Tibial artery (tissue), 4 donors: ENCODE results near the gene OGG1.

Experiments
- DNase-seq, 2 donors: peaks; one replicate each; pipeline ENCODE4 v3.0.0-alpha.2; 2019
- H3K27ac ChIP-seq, 2 donors: fragments of 200-600 bp; sonication (generic) in 1 of 2; 1 replicate in 1 of 2; 2 replicates in 1 of 2; pipeline ENCODE4 v1.5.1; 2018 to 2019; ENCODE audit warnings: mild to moderate bottlenecking in 1 of 2
- H3K27me3 ChIP-seq, 2 donors: fragments of 200-600 bp; sonication (generic) in 1 of 2; one replicate each; pipeline versions ENCODE4 v1.5.1 to v1.6.0; 2016 to 2019
- H3K36me3 ChIP-seq, 3 donors: fragments of 200-600 bp; sonication (generic) in 2 of 3; one replicate each; pipeline ENCODE4 v1.5.1; 2016 to 2019; ENCODE audit warnings: mild to moderate bottlenecking in 2 of 3
- H3K4me1 ChIP-seq, 4 donors: fragments of 200-600 bp; sonication (generic) in 2 of 4; 1 replicate in 3 of 4; 2 replicates in 1 of 4; pipeline ENCODE4 v1.5.1; 2016 to 2019
- H3K4me3 ChIP-seq, 2 donors: fragments of 200-600 bp; sonication (generic) in 1 of 2; 1 replicate in 1 of 2; 2 replicates in 1 of 2; pipeline ENCODE4 v1.5.1; 2018 to 2019; ENCODE audit warnings: mild to moderate bottlenecking in 2 of 2
- H3K9me3 ChIP-seq, 3 donors: fragments of 200-600 bp; sonication (generic) in 1 of 3; one replicate each; pipeline ENCODE4 v1.5.1; 2016 to 2019
- intact Hi-C: fragments of 100-400 bp; cut with DNase I; formaldehyde crosslinking; loops from one replicate; pipeline ENCODE4 v1.15.0; 2023; ENCODE audit warnings: low total_unique reads
- TF ChIP-seq, protein P1 (sequence below), 2 experiments: fragments of 200-600 bp in 1 of 2; fragments of 450-650 bp in 1 of 2; IDR thresholded peaks; one replicate each; pipeline ENCODE4 v1.5.1; 2017 to 2019; ENCODE audit warnings: antibody characterized with exemption in 2 of 2, mild to moderate bottlenecking in 1 of 2, moderate library complexity in 1 of 2

Gene OGG1

GRCh38 chr3:9754678-9755077, 4.9 kb downstream of the OGG1 start:
- Histone ChIP-seq H3K27me3 (no peaks in the 10 kb centered on the region), H3K4me1 (peaks cover 0 to 20% (median 19%) of the 10 kb centered on the region in 4 donors), H3K9me3 (no peaks in the 10 kb centered on the region), H3K27ac (peak overlapping the region; percentile 9 to 10), H3K4me3 (no peak overlapping the region), H3K36me3 (peaks cover 27 to 81% (median 55%) of the 10 kb centered on the region in 3 donors)
- DNase-seq: no peak
- TF ChIP-seq, protein P1, sequence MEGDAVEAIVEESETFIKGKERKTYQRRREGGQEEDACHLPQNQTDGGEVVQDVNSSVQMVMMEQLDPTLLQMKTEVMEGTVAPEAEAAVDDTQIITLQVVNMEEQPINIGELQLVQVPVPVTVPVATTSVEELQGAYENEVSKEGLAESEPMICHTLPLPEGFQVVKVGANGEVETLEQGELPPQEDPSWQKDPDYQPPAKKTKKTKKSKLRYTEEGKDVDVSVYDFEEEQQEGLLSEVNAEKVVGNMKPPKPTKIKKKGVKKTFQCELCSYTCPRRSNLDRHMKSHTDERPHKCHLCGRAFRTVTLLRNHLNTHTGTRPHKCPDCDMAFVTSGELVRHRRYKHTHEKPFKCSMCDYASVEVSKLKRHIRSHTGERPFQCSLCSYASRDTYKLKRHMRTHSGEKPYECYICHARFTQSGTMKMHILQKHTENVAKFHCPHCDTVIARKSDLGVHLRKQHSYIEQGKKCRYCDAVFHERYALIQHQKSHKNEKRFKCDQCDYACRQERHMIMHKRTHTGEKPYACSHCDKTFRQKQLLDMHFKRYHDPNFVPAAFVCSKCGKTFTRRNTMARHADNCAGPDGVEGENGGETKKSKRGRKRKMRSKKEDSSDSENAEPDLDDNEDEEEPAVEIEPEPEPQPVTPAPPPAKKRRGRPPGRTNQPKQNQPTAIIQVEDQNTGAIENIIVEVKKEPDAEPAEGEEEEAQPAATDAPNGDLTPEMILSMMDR (IDR thresholded peaks at IDR 0.05): no peak
- intact Hi-C loops: no loop called here

DNA sequence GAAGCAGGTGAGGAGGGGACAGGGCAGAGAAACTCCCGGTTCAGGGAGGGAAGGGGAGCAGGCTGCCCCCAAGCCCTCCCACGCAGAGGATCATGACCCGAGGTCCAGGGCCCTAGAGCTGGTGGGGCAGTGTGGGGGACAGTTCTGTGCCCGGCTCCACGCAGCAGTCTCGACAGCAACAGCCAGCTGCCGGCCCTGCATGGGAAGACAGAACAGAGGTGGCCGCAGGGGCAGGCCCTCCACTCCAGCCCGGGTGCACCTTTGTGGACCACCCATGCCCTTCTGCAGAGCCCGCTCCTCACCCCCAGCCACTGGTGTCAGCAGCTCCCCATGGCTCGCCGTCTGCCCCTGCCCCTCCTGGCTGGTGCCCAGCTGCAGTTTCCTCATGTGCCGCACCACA, 7.7 kb downstream of the OGG1 start:
- Histone ChIP-seq H3K27ac (no peak overlapping the region), H3K9me3 (no peaks in the 10 kb centered on the region), H3K36me3 (peaks cover 43 to 94% (median 76%) of the 10 kb centered on the region in 3 donors), H3K27me3 (no peaks in the 10 kb centered on the region), H3K4me3 (no peak overlapping the region), H3K4me1 (peaks cover 0 to 6% (median 0%) of the 10 kb centered on the region in 4 donors)
- intact Hi-C loops: no loop called here
- no peak for DNase-seq
- TF ChIP-seq, protein P1 (IDR thresholded peaks at IDR 0.05): no peak

GRCh38 chr3:9760779-9761505, 11.2 kb downstream of the OGG1 start:
- Histone ChIP-seq H3K36me3 (peaks cover 33 to 89% (median 82%) of the 10 kb centered on the region in 3 donors), H3K4me3 (no peak overlapping the region), H3K4me1 (no peaks in the 10 kb centered on the region), H3K9me3 (no peaks in the 10 kb centered on the region), H3K27ac (no peak overlapping the region), H3K27me3 (no peaks in the 10 kb centered on the region)
- intact Hi-C loops: no loop called here
- no peak for DNase-seq
- TF ChIP-seq, protein P1 (IDR thresholded peaks at IDR 0.05): no peak

GRCh38 chr3:9761919-9762318, 12.2 kb downstream of the OGG1 start:
- H3K4me3 ChIP-seq: no peak overlapping the region
- intact Hi-C loops: no loop called here
- H3K36me3 ChIP-seq: peaks cover 23 to 82% (median 73%) of the 10 kb centered on the region in 3 donors
- no peak overlapping the region for H3K27ac ChIP-seq
- TF ChIP-seq, protein P1 (IDR thresholded peaks at IDR 0.05): no peak
- no peak for DNase-seq
- H3K4me1 ChIP-seq: no peaks in the 10 kb centered on the region
- no peaks in the 10 kb centered on the region for H3K9me3 ChIP-seq
- H3K27me3 ChIP-seq: no peaks in the 10 kb centered on the region

DNA sequence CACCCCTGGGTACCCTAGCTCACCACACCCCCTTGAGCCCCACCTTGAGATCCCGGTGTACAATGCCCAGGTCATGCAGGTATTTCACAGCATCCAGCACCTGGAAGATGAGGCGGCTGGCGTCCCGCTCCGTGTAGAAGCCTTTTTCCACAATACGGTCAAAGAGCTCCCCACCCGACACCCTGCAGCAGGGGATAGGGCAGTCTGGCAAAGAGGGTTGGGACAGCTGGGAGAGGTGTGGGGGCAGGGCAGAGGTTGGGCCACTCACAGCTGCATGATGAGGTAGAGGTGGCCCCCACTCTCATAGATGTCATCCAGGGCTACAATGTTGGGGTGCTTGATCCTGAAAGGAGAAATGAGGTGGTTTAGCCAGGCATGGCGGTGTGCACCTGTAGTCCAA, 13.1 kb downstream of the OGG1 start:
- Histone ChIP-seq H3K4me3 (no peak overlapping the region), H3K4me1 (peaks cover 0 to 9% (median under 1%) of the 10 kb centered on the region in 4 donors), H3K36me3 (peaks cover 16 to 73% (median 63%) of the 10 kb centered on the region in 3 donors), H3K27me3 (no peaks in the 10 kb centered on the region), H3K27ac (no peak overlapping the region), H3K9me3 (no peaks in the 10 kb centered on the region)
- DNase-seq: no peak
- TF ChIP-seq, protein P1 (IDR thresholded peaks at IDR 0.05): no peak
- intact Hi-C loops: no loop called here
